GM08714 (cell line): ENCODE data around the gene MMEL1.

Source experiments
- H3K4me3 ChIP-seq: fragments of 200-500 bp; sonication (Bioruptor generic); 2 replicates; pipeline ENCODE4 v1.5.1; 2014; ENCODE audit warnings: mild to moderate bottlenecking, low read length, inconsistent platforms
- ZNF274 ChIP-seq: IDR thresholded peaks from 2 replicates; pipeline ENCODE4 v1.6.1; 2012; ENCODE audit warnings: mild to moderate bottlenecking, low read depth, low read length

The MMEL1 gene

DNA sequence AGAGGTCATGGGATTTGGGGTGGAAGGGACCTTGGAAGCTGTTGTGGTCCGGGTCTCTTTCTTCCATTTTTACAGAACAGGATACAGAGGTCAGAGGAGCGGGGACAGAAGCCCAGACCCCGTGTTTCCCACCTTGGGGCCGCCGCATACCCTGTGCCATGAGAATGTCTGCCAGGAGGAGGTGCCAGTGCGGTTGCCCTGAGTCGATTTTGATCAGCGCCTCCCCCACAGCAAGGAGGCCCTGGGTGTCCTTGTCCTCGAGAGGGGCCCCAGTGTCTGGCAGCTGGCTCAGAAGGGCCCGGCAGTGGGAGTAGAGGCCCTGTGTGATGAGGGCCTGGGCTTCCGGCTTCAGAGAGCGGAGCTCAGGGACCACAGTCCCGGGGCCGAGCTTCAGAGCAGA is 12.3 kb upstream of the MMEL1 start:
- no peak overlapping the region for H3K4me3 ChIP-seq
- TF ChIP-seq ZNF274, result no peak

DNA sequence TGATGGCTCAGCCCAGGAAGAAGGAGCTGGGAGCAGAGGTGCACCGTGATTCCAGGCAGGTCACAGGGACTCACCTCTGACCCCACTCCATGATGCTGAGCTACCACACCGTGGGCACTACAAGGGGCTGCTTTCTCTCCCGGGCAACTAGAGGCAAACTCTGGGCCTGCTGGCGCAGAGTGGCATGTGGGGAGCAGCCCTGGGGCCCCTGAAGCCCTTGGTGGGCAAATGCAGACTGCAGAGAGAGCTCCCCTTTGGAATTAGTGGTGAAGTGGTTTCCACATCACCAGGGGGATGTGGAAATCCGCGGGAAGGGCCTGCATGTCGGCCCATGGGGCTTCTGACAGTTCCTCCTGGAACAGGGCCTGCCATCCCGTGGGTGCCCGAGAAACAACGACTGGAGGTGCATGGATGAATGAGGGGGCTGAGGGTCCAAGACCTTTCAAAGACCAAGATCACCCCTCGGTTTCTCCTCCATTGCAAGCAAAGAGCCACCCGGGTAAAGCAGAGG is 11.8 kb upstream of the MMEL1 start:
- TF ChIP-seq ZNF274, result no peak
- H3K4me3 ChIP-seq, result no peak overlapping the region

DNA sequence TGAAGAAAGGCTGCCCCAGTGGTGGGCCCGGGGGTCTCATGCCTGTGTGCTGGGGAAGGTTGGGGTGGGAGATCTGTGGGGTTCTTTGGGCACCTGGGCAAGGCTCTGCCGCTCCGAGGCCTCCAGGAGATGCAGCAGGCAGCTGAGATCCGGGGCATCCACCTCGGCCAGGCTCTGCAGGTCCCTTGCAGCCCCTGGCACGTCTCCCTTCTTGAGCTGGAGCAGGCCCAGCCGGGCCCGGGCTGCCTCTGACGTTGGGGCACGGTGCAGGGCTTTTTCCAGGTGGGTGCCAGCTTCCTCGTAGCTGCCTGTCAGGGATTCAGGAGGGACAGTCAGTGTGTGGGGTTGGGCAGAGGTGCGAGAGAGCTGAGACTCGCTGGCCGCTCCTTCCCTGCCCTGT is 11.4 kb upstream of the MMEL1 start:
- H3K4me3 ChIP-seq, result no peak overlapping the region

GRCh38 chr1:2643414-2644077 is 10.7 kb upstream of the MMEL1 start:
- peak overlapping the region; percentile 76; the same call in 1 of the 2 replicates for H3K4me3 ChIP-seq
- TF ChIP-seq ZNF274, result no peak

More for the DNA sequence above, 11.4 kb upstream of the MMEL1 start:
- TF ChIP-seq ZNF274, result no peak

DNA sequence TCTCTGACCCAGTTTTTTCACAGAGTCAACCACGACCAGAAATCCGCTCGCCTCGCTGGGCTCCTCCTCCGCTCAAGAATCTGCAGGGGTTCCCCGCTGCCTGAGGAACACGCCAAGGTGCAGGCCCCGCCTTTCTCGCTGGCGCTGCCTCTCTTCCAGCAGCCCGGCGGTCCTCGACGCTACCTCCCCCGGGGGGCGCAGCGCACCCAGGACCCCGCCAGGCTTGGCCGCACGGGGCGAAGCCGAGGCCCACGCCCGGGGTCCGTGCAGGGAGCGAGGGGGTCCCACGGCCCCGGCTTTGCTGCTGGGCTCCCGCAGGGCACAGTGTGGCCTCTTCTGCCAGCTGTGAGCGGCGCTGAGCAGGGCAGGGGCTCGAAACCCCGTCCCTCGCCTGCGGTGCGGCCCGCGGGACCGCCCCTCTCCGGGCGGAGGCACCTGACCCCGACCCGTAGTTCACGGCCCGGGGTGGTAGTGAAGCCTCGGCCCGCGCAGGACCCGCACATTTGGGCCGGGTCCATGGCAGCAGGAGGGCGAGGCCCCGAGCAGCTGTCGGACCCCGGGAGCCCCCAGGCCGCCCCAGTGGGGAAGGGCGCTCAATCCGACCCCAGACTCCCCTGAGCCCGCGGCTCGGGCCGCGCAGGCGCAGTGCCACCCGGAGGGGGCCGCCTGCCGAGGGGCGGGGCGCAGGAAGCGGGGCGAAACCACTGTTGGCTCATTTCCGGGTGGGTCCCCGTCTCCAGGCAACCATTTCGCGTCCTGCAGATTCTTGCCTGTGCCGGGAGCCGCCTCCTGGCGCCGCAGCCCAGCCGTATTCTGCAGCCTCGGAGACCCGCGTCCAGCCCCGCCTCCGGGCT is 10.0 kb upstream of the MMEL1 start:
- H3K4me3 ChIP-seq, result peak overlapping the region; percentile 76
- TF ChIP-seq ZNF274, result no peak

- TF ChIP-seq ZNF274, result no peak
- peak overlapping the region; percentile 76; the same call in 1 of the 2 replicates for H3K4me3 ChIP-seq
Measured at GRCh38 chr1:2642131-2642559, 9.3 kb upstream of the MMEL1 start.

DNA sequence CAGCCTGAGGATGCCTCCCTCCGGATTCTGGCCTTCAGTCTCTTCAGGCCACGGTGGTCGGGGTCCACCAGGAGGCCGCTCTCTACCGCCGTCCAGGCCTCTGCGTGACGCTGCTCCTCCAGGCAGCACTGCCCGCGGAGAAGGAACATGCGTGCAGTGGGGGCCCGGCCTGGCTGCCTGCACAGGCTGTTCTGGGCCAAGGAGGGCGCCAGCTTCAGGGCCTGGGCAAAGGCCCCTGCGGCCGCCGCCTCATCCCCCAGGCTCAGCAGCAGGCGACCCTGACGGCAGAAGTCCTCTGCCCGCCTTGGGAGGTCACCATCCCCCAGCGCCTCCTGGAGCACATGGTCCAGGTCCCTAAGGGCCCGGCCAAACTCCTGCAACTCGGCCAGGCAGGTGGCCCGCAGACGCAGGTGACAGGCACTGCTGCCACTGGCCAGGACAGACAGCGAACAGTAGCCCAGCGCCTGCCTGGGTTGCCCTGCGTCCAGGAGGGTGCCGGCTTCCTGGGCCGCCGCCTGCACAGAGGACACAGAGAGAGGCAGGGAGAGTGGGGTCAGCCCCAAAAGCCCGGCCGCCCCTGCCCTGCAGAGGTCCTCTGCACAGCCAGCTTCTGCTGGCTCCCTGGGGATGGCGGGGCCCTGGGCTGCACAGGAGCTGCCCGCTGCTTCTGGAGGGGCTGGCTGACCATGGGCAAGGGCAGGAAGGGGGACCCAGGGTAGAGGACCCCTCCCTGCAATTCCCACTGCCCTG is 8.7 kb upstream of the MMEL1 start:
- TF ChIP-seq ZNF274, result no peak
- no peak overlapping the region; the same call in 1 of the 2 replicates for H3K4me3 ChIP-seq

DNA sequence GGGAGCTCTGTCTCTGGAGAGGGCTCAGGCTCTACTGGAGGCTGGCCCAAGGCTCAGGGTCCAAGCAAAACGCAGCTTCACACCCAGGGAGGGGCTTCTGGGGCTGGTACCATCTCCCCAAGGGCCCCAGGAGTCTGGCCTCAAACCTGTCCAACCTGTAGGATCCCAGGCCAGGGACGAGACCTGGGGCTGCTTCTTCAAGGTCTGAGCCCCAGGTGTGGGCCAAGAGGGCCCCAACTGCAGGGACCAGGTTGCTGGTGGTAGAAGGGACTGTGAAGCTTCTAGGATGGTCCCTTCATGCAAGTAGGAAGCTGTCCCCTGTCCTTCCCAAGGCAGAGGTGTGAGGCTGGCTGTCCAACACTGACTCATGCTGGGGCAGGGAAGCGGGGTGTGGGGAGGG is 7.8 kb upstream of the MMEL1 start:
- no peak overlapping the region for H3K4me3 ChIP-seq
- TF ChIP-seq ZNF274, result no peak

DNA sequence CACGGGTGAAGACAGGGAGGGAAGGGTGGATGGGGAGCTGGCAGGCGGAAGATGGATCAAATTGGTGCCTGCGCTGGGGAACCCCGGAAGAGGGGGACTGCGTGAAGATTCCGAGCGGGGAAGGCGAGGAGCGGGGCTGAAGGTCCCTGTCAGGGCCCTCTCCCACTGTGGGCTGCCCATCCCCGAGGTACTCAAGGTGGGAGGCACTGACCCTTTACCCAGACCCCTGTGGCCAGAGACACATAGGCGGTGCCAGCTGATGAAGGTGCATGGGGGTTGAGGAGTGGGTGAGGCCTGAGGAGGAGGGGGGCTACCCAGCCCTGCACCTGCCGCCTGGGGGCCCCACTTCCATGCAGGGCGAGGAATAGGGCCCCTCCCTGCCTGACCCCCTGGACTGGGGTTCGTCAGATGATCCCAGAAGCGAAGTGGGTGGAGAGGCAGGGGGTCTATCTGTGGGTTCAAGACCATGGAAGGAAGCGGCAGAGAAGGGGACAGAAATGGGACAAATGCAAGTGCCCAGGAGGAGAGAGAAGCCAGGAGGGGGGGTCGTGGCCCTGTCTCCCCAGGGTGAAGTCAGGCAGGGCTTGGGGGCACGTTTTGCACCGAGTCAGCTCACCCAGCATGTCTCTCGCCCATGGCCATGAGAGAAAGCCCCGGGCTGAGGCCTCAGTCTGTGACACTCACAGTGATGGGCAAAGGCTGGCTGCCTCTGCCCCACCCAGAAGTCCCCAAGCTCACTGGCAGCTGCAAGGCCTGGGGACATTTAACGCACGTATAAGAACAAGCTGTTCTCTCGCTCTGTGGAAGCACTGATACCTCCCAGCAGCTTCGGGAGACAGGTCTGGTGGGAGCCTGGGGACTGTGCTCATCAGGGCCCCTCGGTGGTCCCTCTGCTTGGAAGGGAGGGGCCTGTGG is 7.0 kb upstream of the MMEL1 start:
- TF ChIP-seq ZNF274, result no peak
- H3K4me3 ChIP-seq, result no peak overlapping the region

DNA sequence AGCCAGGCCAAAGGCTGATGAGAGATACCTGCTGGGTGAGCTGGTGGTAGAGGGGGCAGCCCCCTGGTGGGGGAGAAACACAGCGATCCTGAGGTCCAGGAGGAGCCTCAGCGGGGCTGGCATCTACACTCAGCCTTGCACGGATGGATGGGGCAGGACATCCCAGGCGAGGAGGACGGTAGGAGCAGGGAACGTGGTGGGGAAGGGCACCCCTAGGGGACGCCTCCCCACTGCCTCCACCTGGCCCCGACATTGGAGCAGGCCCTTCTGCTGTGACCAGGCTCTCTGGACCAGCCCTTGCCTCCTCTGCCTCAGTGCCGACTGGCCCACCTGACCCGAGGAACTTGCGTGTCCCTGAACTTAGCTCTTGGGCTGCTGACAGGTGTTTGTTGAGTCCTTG is 6.4 kb upstream of the MMEL1 start:
- H3K4me3 ChIP-seq, result no peak overlapping the region
- no peak for TF ChIP-seq ZNF274

DNA sequence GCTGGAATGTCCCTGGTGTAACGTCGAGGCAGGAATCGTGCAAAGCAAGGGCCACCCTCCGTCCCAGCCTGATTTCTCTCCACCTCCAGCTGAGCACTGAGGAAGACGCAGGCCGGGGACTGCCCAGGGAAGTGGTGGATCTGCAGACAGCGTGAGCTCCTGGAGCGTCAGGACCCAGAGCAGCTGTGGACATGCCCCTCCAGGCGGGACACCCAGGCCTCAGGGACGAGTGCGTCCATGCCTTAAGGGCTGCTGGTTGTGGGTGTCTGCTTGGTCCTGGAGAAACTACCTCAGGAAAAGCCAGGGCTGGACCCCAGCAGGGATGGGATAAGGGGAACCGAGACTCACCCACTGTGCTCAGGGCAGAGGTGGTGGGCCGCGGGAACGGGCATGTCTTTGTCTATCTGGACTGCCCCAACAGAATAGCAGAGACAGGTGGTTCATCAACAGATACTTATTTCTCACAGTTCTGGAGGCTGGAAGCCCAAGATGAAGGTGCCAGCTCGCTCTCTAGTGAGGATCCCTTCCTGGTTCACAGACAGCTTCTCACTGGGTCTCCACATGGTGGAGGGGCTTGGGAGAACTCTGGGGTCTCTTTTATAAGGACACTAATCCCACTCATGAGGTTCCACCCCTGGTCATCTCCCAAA is 5.8 kb upstream of the MMEL1 start:
- no peak for TF ChIP-seq ZNF274
- H3K4me3 ChIP-seq, result no peak overlapping the region

- H3K4me3 ChIP-seq, result no peak overlapping the region
- no peak for TF ChIP-seq ZNF274
Measured at GRCh38 chr1:2637442-2638145, 4.8 kb upstream of the MMEL1 start.
